HEK293 (cell line): ENCODE results near the gene G6PD.

Source experiments
- CTCF ChIA-PET: fragments of 350-600 bp; formaldehyde crosslinking; extraction: SDS; loops from one replicate; lab custom pipeline; 2021; ENCODE audit warnings: antibody characterized with exemption; lab: Yijun Ruan, JAX
- POLR2A ChIA-PET: fragments of 300-600 bp; formaldehyde crosslinking; extraction: SDS; loops from one replicate; lab custom pipeline; 2020; ENCODE audit warnings: antibody characterized with exemption, inconsistent platforms; lab: Yijun Ruan, JAX
- H3K27ac ChIP-seq: fragments of 200-500 bp; sonication (Bioruptor generic); 2 replicates; pipeline ENCODE4 v1.5.1; 2014; ENCODE audit warnings: low read depth, low read length, control low read depth, inconsistent platforms; ENCODE audit errors: extremely low read depth
- H3K36me3 ChIP-seq, 2 experiments: fragments of 200-500 bp in 1 of 2; sonication (Bioruptor generic) in 1 of 2; 1 replicate in 1 of 2; 2 replicates in 1 of 2; pipeline ENCODE4 v1.5.1; 2014 to 2017; ENCODE audit warnings: inconsistent platforms in 2 of 2, low read length in 2 of 2; ENCODE audit not compliant: control insufficient read depth in 2 of 2, insufficient read depth in 1 of 2
- H3K4me1 ChIP-seq: fragments of 200-500 bp; sonication (Bioruptor generic); 2 replicates; pipeline ENCODE4 v1.5.1; 2014; ENCODE audit warnings: mild to moderate bottlenecking, low read length, inconsistent platforms; ENCODE audit not compliant: control insufficient read depth, insufficient read depth
- H3K4me3 ChIP-seq: 2 replicates; pipeline ENCODE4 v1.5.1; 2011; ENCODE audit warnings: low read depth, mild to moderate bottlenecking, control low read depth, low read length, moderate library complexity
- H3K9me3 ChIP-seq: fragments of 200-500 bp; sonication (Bioruptor generic); 2 replicates; pipeline ENCODE4 v1.5.1; 2014; ENCODE audit warnings: low read depth, low read length, inconsistent platforms; ENCODE audit not compliant: control insufficient read depth, insufficient read depth
- HOXA7 ChIP-seq: sonication (generic); formaldehyde crosslinking; IDR thresholded peaks from 2 replicates; pipeline ENCODE4 v1.8.1; 2022; ENCODE audit warnings: missing genetic modification reagents, borderline replicate concordance
- KLF8 ChIP-seq: fragments of 450-650 bp; formaldehyde crosslinking; IDR thresholded peaks from 2 replicates; pipeline ENCODE4 v1.5.1; 2016; ENCODE audit warnings: missing biosample characterization, missing genetic modification characterization
- KLF9 ChIP-seq: fragments of 450-650 bp; formaldehyde crosslinking; IDR thresholded peaks from 2 replicates; pipeline ENCODE4 v1.5.1; 2016; ENCODE audit warnings: missing biosample characterization, missing genetic modification characterization, low read depth
- MYNN ChIP-seq: fragments of 450-650 bp; formaldehyde crosslinking; IDR thresholded peaks from 2 replicates; pipeline ENCODE4 v1.5.1; 2016; ENCODE audit warnings: missing biosample characterization, missing genetic modification characterization, borderline replicate concordance
- PRDM4 ChIP-seq: fragments of 450-650 bp; formaldehyde crosslinking; IDR thresholded peaks from 2 replicates; pipeline ENCODE4 v1.5.1; 2017; ENCODE audit warnings: missing biosample characterization, missing genetic modification characterization
- RBAK ChIP-seq: fragments of 450-650 bp; formaldehyde crosslinking; IDR thresholded peaks from 2 replicates; pipeline ENCODE4 v1.5.1; 2016; ENCODE audit warnings: missing biosample characterization, missing genetic modification characterization
- SCRT2 ChIP-seq: fragments of 450-650 bp; formaldehyde crosslinking; IDR thresholded peaks from 2 replicates; pipeline ENCODE4 v1.5.1; 2016; ENCODE audit warnings: missing biosample characterization, missing genetic modification characterization
- ZBTB17 ChIP-seq: fragments of 450-650 bp; formaldehyde crosslinking; IDR thresholded peaks from 2 replicates; pipeline ENCODE4 v1.5.1; 2016; ENCODE audit warnings: missing biosample characterization, missing genetic modification characterization
- ZBTB20 ChIP-seq: fragments of 450-650 bp; formaldehyde crosslinking; IDR thresholded peaks from 2 replicates; pipeline ENCODE4 v1.5.1; 2016; ENCODE audit warnings: missing biosample characterization, missing genetic modification characterization
- ZBTB21 ChIP-seq: fragments of 450-650 bp; formaldehyde crosslinking; IDR thresholded peaks from 2 replicates; pipeline ENCODE4 v1.5.1; 2017; ENCODE audit warnings: missing biosample characterization, missing genetic modification characterization
- ZBTB8A ChIP-seq: fragments of 450-650 bp; formaldehyde crosslinking; IDR thresholded peaks from 2 replicates; pipeline ENCODE4 v1.5.1; 2016; ENCODE audit warnings: missing biosample characterization, missing genetic modification characterization
- ZFP3 ChIP-seq: fragments of 450-650 bp; formaldehyde crosslinking; IDR thresholded peaks from 2 replicates; pipeline ENCODE4 v1.5.1; 2016; ENCODE audit warnings: low read depth, missing biosample characterization, missing genetic modification characterization
- ZNF121 ChIP-seq: fragments of 450-650 bp; formaldehyde crosslinking; IDR thresholded peaks from 2 replicates; pipeline ENCODE4 v1.5.1; 2016; ENCODE audit warnings: missing biosample characterization, missing genetic modification characterization
- ZNF174 ChIP-seq: fragments of 450-650 bp; formaldehyde crosslinking; IDR thresholded peaks from 2 replicates; pipeline ENCODE4 v1.5.0; 2017; ENCODE audit warnings: missing biosample characterization, mild to moderate bottlenecking, missing genetic modification characterization
- ZNF335 ChIP-seq: fragments of 450-650 bp; formaldehyde crosslinking; conservative IDR thresholded peaks from 2 replicates; pipeline ENCODE4 v1.5.1; 2016; ENCODE audit warnings: missing biosample characterization, missing genetic modification characterization
- ZNF366 ChIP-seq: fragments of 450-650 bp; formaldehyde crosslinking; conservative IDR thresholded peaks from 2 replicates; pipeline ENCODE4 v1.5.1; 2016; ENCODE audit warnings: missing biosample characterization, missing genetic modification characterization
- ZNF37A ChIP-seq: fragments of 450-650 bp; IDR thresholded peaks from 2 replicates; pipeline ENCODE4 v1.5.1; 2018; ENCODE audit warnings: missing biosample characterization, missing genetic modification characterization
- ZNF394 ChIP-seq: fragments of 450-650 bp; formaldehyde crosslinking; IDR thresholded peaks from 2 replicates; pipeline ENCODE4 v1.5.1; 2016; ENCODE audit warnings: missing biosample characterization, missing genetic modification characterization, mild to moderate bottlenecking, moderate library complexity, borderline replicate concordance
- ZNF433 ChIP-seq: fragments of 450-650 bp; formaldehyde crosslinking; IDR thresholded peaks from 2 replicates; pipeline ENCODE4 v1.5.1; 2016; ENCODE audit warnings: missing biosample characterization, missing genetic modification characterization, low read depth
- ZNF521 ChIP-seq: fragments of 450-650 bp; formaldehyde crosslinking; IDR thresholded peaks from 2 replicates; pipeline ENCODE4 v1.5.1; 2017; ENCODE audit warnings: missing biosample characterization, mild to moderate bottlenecking, missing genetic modification characterization
- ZNF561 ChIP-seq: fragments of 450-650 bp; IDR thresholded peaks from 2 replicates; pipeline ENCODE4 v1.5.1; 2018; ENCODE audit warnings: missing biosample characterization, missing genetic modification characterization, borderline replicate concordance
- ZNF600 ChIP-seq: fragments of 450-650 bp; formaldehyde crosslinking; IDR thresholded peaks from 2 replicates; pipeline ENCODE4 v1.5.1; 2016; ENCODE audit warnings: missing biosample characterization, missing genetic modification characterization
- ZNF629 ChIP-seq: fragments of 450-650 bp; formaldehyde crosslinking; IDR thresholded peaks from 2 replicates; pipeline ENCODE4 v1.5.1; 2017; ENCODE audit warnings: missing biosample characterization, missing genetic modification characterization
- ZNF664 ChIP-seq: fragments of 450-650 bp; formaldehyde crosslinking; IDR thresholded peaks from 2 replicates; pipeline ENCODE4 v1.5.1; 2016; ENCODE audit warnings: missing biosample characterization, missing genetic modification characterization
- ZNF76 ChIP-seq: fragments of 450-650 bp; formaldehyde crosslinking; IDR thresholded peaks from 2 replicates; pipeline ENCODE4; 2016; ENCODE audit warnings: low read depth, missing biosample characterization, missing genetic modification characterization, borderline replicate concordance
- ZSCAN30 ChIP-seq: fragments of 450-650 bp; IDR thresholded peaks from 2 replicates; pipeline ENCODE4 v1.5.1; 2018; ENCODE audit warnings: missing biosample characterization, mild to moderate bottlenecking, missing genetic modification characterization, moderate library complexity
- TF ChIP-seq, protein P1 (sequence below): fragments of 450-650 bp; formaldehyde crosslinking; IDR thresholded peaks from 2 replicates; pipeline ENCODE4 v1.5.1; 2016; ENCODE audit warnings: missing biosample characterization, missing genetic modification characterization

The G6PD gene

GRCh38 chrX:154526901-154527675 is 19.6 kb downstream of the G6PD start:
- ChIA-PET CTCF (interaction anchor here (0.6 to 1.6 kb wide), 24 partner anchors 8 to 1488 kb away, joined by 3 to 11 read pairs (median 4); partner anchors contain the start of genes DNASE1L1, FLNA, RPL10 and SLC10A3), POLR2A (interaction anchor here (0.6 to 1.7 kb wide), 10 partner anchors 11 to 513 kb away, joined by 3 to 15 read pairs (median 3); partner anchors contain the start of genes EMD, FAM3A, FLNA and SLC10A3)
- Histone ChIP-seq H3K9me3 (no peaks in the 10 kb centered on the region), H3K4me3 (peak overlapping the region; percentile 19)
- no peak for TF ChIP-seq ZBTB8A (tag by site-specific recombination)
- TF ChIP-seq ZNF664, result no peak
- TF ChIP-seq ZNF366 (tag by site-specific recombination), result peak; percentile 62; the same call in 1 of the 2 replicates
- peak; percentile 97 for TF ChIP-seq ZNF394 (tag by site-specific recombination)
- TF ChIP-seq ZBTB20 (tag by site-specific recombination), result 0 out of 2 replicates have a peak, but pooled peaks have one; percentile 14
- no peak for TF ChIP-seq ZNF433 (tag by site-specific recombination)
- TF ChIP-seq ZNF335 (tag by site-specific recombination), result peak; percentile 86
- no peak for TF ChIP-seq ZNF521
- TF ChIP-seq ZNF629 (tag by site-specific recombination), result 0 out of 2 replicates have a peak, but pooled peaks have one; percentile 26
- TF ChIP-seq ZNF174, result no peak
- TF ChIP-seq SCRT2 (tag by site-specific recombination), result peak; percentile 70
- peak; percentile 9; the same call in 1 of the 2 replicates for TF ChIP-seq ZSCAN30 (tag by site-specific recombination)
- TF ChIP-seq RBAK (tag by site-specific recombination), result no peak
- no peak for TF ChIP-seq ZNF76 (tag by site-specific recombination)
- 0 out of 2 replicates have a peak, but pooled peaks have one; percentile 34 for TF ChIP-seq ZNF600 (tag by site-specific recombination)
- TF ChIP-seq KLF9 (tag by site-specific recombination), result peak; percentile 42; the same call in 1 of the 2 replicates
- TF ChIP-seq HOXA7 (CRISPR knock-in tag), result no peak
- no peak for TF ChIP-seq MYNN (tag by site-specific recombination)
- TF ChIP-seq ZBTB17 (tag by site-specific recombination), result peak; percentile 61; the same call in 1 of the 2 replicates
- peak; percentile 2; the same call in 1 of the 2 replicates for TF ChIP-seq ZNF121 (tag by site-specific recombination)
- peak; percentile 22; the same call in 1 of the 2 replicates for TF ChIP-seq KLF8
- TF ChIP-seq ZBTB21 (tag by site-specific recombination), result no peak
- TF ChIP-seq ZNF561, result peak; percentile 32; the same call in 1 of the 2 replicates
- TF ChIP-seq, protein P1, sequence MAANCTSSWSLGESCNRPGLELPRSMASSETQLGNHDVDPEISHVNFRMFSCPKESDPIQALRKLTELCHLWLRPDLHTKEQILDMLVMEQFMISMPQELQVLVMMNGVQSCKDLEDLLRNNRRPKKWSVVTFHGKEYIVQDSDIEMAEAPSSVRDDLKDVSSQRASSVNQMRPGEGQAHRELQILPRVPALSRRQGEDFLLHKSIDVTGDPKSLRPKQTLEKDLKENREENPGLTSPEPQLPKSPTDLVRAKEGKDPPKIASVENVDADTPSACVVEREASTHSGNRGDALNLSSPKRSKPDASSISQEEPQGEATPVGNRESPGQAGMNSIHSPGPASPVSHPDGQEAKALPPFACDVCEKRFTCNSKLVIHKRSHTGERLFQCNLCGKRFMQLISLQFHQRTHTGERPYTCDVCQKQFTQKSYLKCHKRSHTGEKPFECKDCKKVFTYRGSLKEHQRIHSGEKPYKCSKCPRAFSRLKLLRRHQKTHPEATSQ (tag by site-specific recombination), result no peak
- TF ChIP-seq PRDM4 (tag by site-specific recombination), result peak; percentile 62; the same call in 1 of the 2 replicates
- no peak for TF ChIP-seq ZNF37A
- TF ChIP-seq ZFP3 (tag by site-specific recombination), result no peak
- TF ChIP-seq, all 188 proteins: peak for 14
- Histone ChIP-seq H3K4me1 (0 out of 2 replicates have a peak, but pooled peaks cover 2% of the 10 kb centered on the region), H3K36me3 (peaks cover 0 to 12% of the 10 kb centered on the region in 2 experiments; a peak in 1 of 3 replicates), H3K27ac (peak overlapping the region; percentile 57)
